ENCODE data around the gene KRTAP3-2.
"Not testable (repeated sequence)": the region's sequence is repeated elsewhere in the genome, so short reads cannot be mapped to it uniquely, and the experiment has no call there.

KRTAP3-2 gene

GRCh38 chr17:40999563-40999962 lies at the start of gene KRTAP3-2:
TSS of gene KRTAP3-2 (minus strand) at chr17:40999906. CDS start at chr17:40999853, 53 bp downstream.
- DNase-seq, result not testable (repeated sequence)

- no peak for DNase-seq
These were observed 49.4 kb upstream of the KRTAP3-2 start for GRCh38 chr17:41049110-41049509.

GRCh38 chr17:41048441-41048840 lies 48.7 kb upstream of the KRTAP3-2 start:
- no peak for DNase-seq

GRCh38 chr17:41046735-41047465 lies 47.2 kb upstream of the KRTAP3-2 start, which contains the start of gene KRTAP2-1:
TSS of gene KRTAP2-1 (minus strand) at chr17:41047316. CDS start at chr17:41047267, 49 bp downstream.
- DNase-seq, result not testable (repeated sequence)

GRCh38 chr17:41042953-41043352 lies 43.2 kb upstream of the KRTAP3-2 start:
- DNase-seq, result no peak

GRCh38 chr17:41040783-41041571 lies 41.3 kb upstream of the KRTAP3-2 start, which contains the start of gene KRTAP1-1:
TSS of gene KRTAP1-1 (minus strand) at chr17:41041450. CDS start at chr17:41041397, 53 bp downstream.
- not testable (repeated sequence) for DNase-seq

- no peak for DNase-seq
These were observed 38.2 kb upstream of the KRTAP3-2 start for GRCh38 chr17:41037853-41038350.

- not testable (repeated sequence) for DNase-seq
These were observed 34.7 kb upstream of the KRTAP3-2 start, which contains the start of gene KRTAP1-3 for GRCh38 chr17:41034346-41034935. TSS of gene KRTAP1-3 (minus strand) at chr17:41034874. CDS start at chr17:41034821, 53 bp downstream.

- DNase-seq, result no peak
These were observed 30.0 kb upstream of the KRTAP3-2 start, which contains the start of gene KRTAP1-4 for GRCh38 chr17:41029633-41030245. TSS of gene KRTAP1-4 (minus strand) at chr17:41030195. CDS start at chr17:41030078, 117 bp downstream.

- no peak for DNase-seq
These were observed 27.2 kb upstream of the KRTAP3-2 start, which contains the start of gene KRTAP1-5 for GRCh38 chr17:41026715-41027471. TSS of gene KRTAP1-5 (minus strand) at chr17:41027208. CDS start at chr17:41027155, 53 bp downstream.

GRCh38 chr17:41024697-41025096 lies 25.0 kb upstream of the KRTAP3-2 start:
- DNase-seq, result no peak

- no peak for DNase-seq
These were observed 20.6 kb upstream of the KRTAP3-2 start for GRCh38 chr17:41020336-41020735.

- DNase-seq, result no peak
These were observed 19.7 kb upstream of the KRTAP3-2 start for GRCh38 chr17:41019415-41019814.

- DNase-seq, result no peak
These were observed 18.8 kb upstream of the KRTAP3-2 start for GRCh38 chr17:41018541-41018940.

- DNase-seq, result no peak
These were observed 17.0 kb upstream of the KRTAP3-2 start for GRCh38 chr17:41016578-41017215.

- no peak for DNase-seq
These were observed 15.7 kb upstream of the KRTAP3-2 start for GRCh38 chr17:41015454-41015853.

- DNase-seq, result no peak
These were observed 13.9 kb upstream of the KRTAP3-2 start for GRCh38 chr17:41013606-41014005.

- DNase-seq, result no peak
These were observed 13.5 kb upstream of the KRTAP3-2 start for GRCh38 chr17:41013181-41013580.

- DNase-seq, result no peak
These were observed 12.8 kb upstream of the KRTAP3-2 start for GRCh38 chr17:41012326-41013120.

- no peak for DNase-seq
These were observed 10.7 kb upstream of the KRTAP3-2 start for GRCh38 chr17:41010441-41010840.
